ENCODE data around the gene ATP6V1G1. TPM values are rescaled to one million over a fixed set of nuclear protein-coding genes. Genes with fewer than 3 reads are reported as not detected.

The ATP6V1G1 gene
- polyA plus RNA-seq, 1 donor (not counting 4 experiments of a cell fraction or from before 2014, with no cell fraction given): 214 TPM

- Histone ChIP-seq H4K20me1 (ENCODE audit: control insufficient read depth, extremely low read depth, insufficient read depth, low read length) (no peaks in the 10 kb centered on the region), H2AFZ (ENCODE audit: control insufficient read depth, low read length) (no peak overlapping the region), H3K4me1 (ENCODE audit: control insufficient read depth, extremely low read depth, insufficient read depth, low read length) (no peaks in the 10 kb centered on the region), H3K9me1 (ENCODE audit: control insufficient read depth, extremely low read depth, insufficient read depth, low read length) (no peaks in the 10 kb centered on the region), H3K4me3 (ENCODE audit: control insufficient read depth in 2 of 3, extremely low read depth in 1 of 3, insufficient read depth in 2 of 3, low read depth in 1 of 3, low read length in 3 of 3) (no peak overlapping the region), H3K9me3 (ENCODE audit: control insufficient read depth, low read depth, low read length) (no peaks in the 10 kb centered on the region), H3K27me3 (ENCODE audit: control insufficient read depth, extremely low read depth, insufficient read depth, low read length) (no peaks in the 10 kb centered on the region), H3K4me2 (ENCODE audit: control insufficient read depth, extremely low read depth, insufficient read depth, low read depth, low read length) (no peak overlapping the region), H3K9ac (ENCODE audit: control insufficient read depth, extremely low read depth, insufficient read depth, low read length) (no peak overlapping the region), H3K79me2 (ENCODE audit: control insufficient read depth, insufficient read depth, low read length) (no peaks in the 10 kb centered on the region), H3K36me3 (ENCODE audit: control insufficient read depth in 2 of 2, extremely low read depth in 1 of 2, insufficient read depth in 2 of 2, low read length in 2 of 2) (no peaks in the 10 kb centered on the region), H3K27ac (ENCODE audit: control insufficient read depth, insufficient read depth, low read length) (no peak overlapping the region)
- DNase-seq (ENCODE audit: low read depth, low spot score) (no peak), FAIRE-seq (no peak)
- no peak for TF ChIP-seq CTCF (optimal IDR thresholded peaks at IDR 0.05 in 1 of 3, IDR thresholded peaks at IDR 0.05 in 1 of 3, conservative IDR thresholded peaks at IDR 0.05 in 1 of 3; ENCODE audit: extremely low read depth in 1 of 3, insufficient read depth in 2 of 3, low read length in 3 of 3)
- TF ChIP-seq EZH2 (IDR thresholded peaks at IDR 0.05; ENCODE audit: low read length): no peak
- dilution Hi-C loops (cut with MboI; ENCODE audit: extremely low pct_ligation_motif_present, low sequenced_read_pairs): no loop called here
Observed at GRCh38 chr9:114565204-114565603, 22.4 kb upstream of the ATP6V1G1 start.

- Histone ChIP-seq H3K27me3 (ENCODE audit: control insufficient read depth, extremely low read depth, insufficient read depth, low read length) (no peaks in the 10 kb centered on the region), H3K4me2 (ENCODE audit: control insufficient read depth, extremely low read depth, insufficient read depth, low read depth, low read length) (no peak overlapping the region), H3K36me3 (ENCODE audit: control insufficient read depth in 2 of 2, extremely low read depth in 1 of 2, insufficient read depth in 2 of 2, low read length in 2 of 2) (no peaks in the 10 kb centered on the region), H3K4me1 (ENCODE audit: control insufficient read depth, extremely low read depth, insufficient read depth, low read length) (no peaks in the 10 kb centered on the region), H3K9me1 (ENCODE audit: control insufficient read depth, extremely low read depth, insufficient read depth, low read length) (no peaks in the 10 kb centered on the region), H4K20me1 (ENCODE audit: control insufficient read depth, extremely low read depth, insufficient read depth, low read length) (no peaks in the 10 kb centered on the region), H2AFZ (ENCODE audit: control insufficient read depth, low read length) (no peak overlapping the region), H3K4me3 (ENCODE audit: control insufficient read depth in 2 of 3, extremely low read depth in 1 of 3, insufficient read depth in 2 of 3, low read depth in 1 of 3, low read length in 3 of 3) (no peak overlapping the region), H3K9ac (ENCODE audit: control insufficient read depth, extremely low read depth, insufficient read depth, low read length) (no peak overlapping the region), H3K79me2 (ENCODE audit: control insufficient read depth, insufficient read depth, low read length) (no peaks in the 10 kb centered on the region), H3K9me3 (ENCODE audit: control insufficient read depth, low read depth, low read length) (no peaks in the 10 kb centered on the region), H3K27ac (ENCODE audit: control insufficient read depth, insufficient read depth, low read length) (no peak overlapping the region)
- no peak for DNase-seq (ENCODE audit: low read depth, low spot score)
- TF ChIP-seq CTCF (optimal IDR thresholded peaks at IDR 0.05 in 1 of 3, IDR thresholded peaks at IDR 0.05 in 1 of 3, conservative IDR thresholded peaks at IDR 0.05 in 1 of 3; ENCODE audit: extremely low read depth in 1 of 3, insufficient read depth in 2 of 3, low read length in 3 of 3): no peak
- no peak for TF ChIP-seq EZH2 (IDR thresholded peaks at IDR 0.05; ENCODE audit: low read length)
- FAIRE-seq: no peak
- dilution Hi-C loops (cut with MboI; ENCODE audit: extremely low pct_ligation_motif_present, low sequenced_read_pairs): no loop called here
Observed at GRCh38 chr9:114570742-114571141, 16.8 kb upstream of the ATP6V1G1 start.
